ENCODE results near the gene CRYBG3.

GRCh38 chr3:97899331-97899730 lies 77.5 kb downstream of the CRYBG3 start:
- no peak for TF ChIP-seq CTCF (IDR thresholded peaks at IDR 0.05)
- TF ChIP-seq POLR2A (IDR thresholded peaks at IDR 0.05): no peak
- TF ChIP-seq POLR2AphosphoS5 (IDR thresholded peaks at IDR 0.05; ENCODE audit: insufficient read depth in 1 of 2, low read depth in 1 of 2): no peak

Measured in vagina (tissue), 2 donors.